ENCODE measurements around the gene COPB2. TPM values are rescaled to one million over a fixed set of nuclear protein-coding genes. Genes with fewer than 3 reads are reported as not detected.

The COPB2 gene
- total and polyA plus RNA-seq, 2 experiments from 2014 or later: 181 to 198 TPM

GRCh38 chr3:139346771-139347170, 42.7 kb downstream of the COPB2 start:
- no peaks in the 10 kb centered on the region for H3K9me3 ChIP-seq (ENCODE audit: low read depth)
- in situ Hi-C loops (cut with MboI): loop anchor here (25.0 kb wide), 1 partner anchor 634 kb away; no protein-coding TSS in a partner anchor

GRCh38 chr3:139343895-139344856, 45.3 kb downstream of the COPB2 start, which contains the start of gene MRPS22:
MRPS22 (plus strand) TSS chr3:139344020; CDS start chr3:139344027, 7 bp downstream.
- Histone ChIP-seq H2AFZ (peak within 1 kb of the TSS; percentile 92), H3K79me2 (ENCODE audit: insufficient read depth) (peaks cover 51% of the 10 kb centered on the region), H4K20me1 (ENCODE audit: insufficient read depth) (no peaks in the 10 kb centered on the region), H3K27ac (peak within 1 kb of the TSS; percentile 85), H3K9me3 (ENCODE audit: low read depth) (no peaks in the 10 kb centered on the region), H3K9me2 (ENCODE audit: insufficient read depth) (no peaks in the 10 kb centered on the region), H3K27me3 (replicated peaks; ENCODE audit: insufficient read depth) (no peaks in the 10 kb centered on the region), H3K4me1 (ENCODE audit: insufficient read depth) (peaks cover 19% of the 10 kb centered on the region), H3K4me2 (ENCODE audit: unreplicated experiment) (peak within 1 kb of the TSS; percentile 90), H3K4me3 (peak within 1 kb of the TSS; percentile 85), H3F3A (ENCODE audit: insufficient read depth) (peaks cover 7% of the 10 kb centered on the region; the same call in 1 of the 2 replicates), H3K9ac (peak within 1 kb of the TSS; percentile 93), H3K36me3 (ENCODE audit: low read depth) (peaks cover 15% of the 10 kb centered on the region)
- TF ChIP-seq EZH2 (IDR thresholded peaks at IDR 0.05; ENCODE audit: insufficient read depth, poor library complexity, severe bottlenecking) (no peak), EZH2phosphoT487 (IDR thresholded peaks at IDR 0.05; ENCODE audit: insufficient read depth, low read depth) (no peak)
- WGBS, 2 experiments (ENCODE audit: low coverage in 1 of 2, low lambda C conversion rate in 2 of 2, missing lambda C conversion rate in 2 of 2): 0 to 1% methylated on average over 36 to 37 of the region's 37 CpGs
- peak; percentile 96 for DNase-seq
- in situ Hi-C loops (cut with MboI): loop anchor here (25.0 kb wide), 1 partner anchor 632 kb away; no protein-coding TSS in a partner anchor

More at GRCh38 chr3:139346771-139347170, 42.7 kb downstream of the COPB2 start:
- Histone ChIP-seq H3K9ac (no peak overlapping the region), H3F3A (ENCODE audit: insufficient read depth) (peaks cover 22% of the 10 kb centered on the region), H3K4me1 (ENCODE audit: insufficient read depth) (peaks cover 15% of the 10 kb centered on the region), H3K9me2 (ENCODE audit: insufficient read depth) (no peaks in the 10 kb centered on the region), H4K20me1 (ENCODE audit: insufficient read depth) (no peaks in the 10 kb centered on the region), H3K79me2 (ENCODE audit: insufficient read depth) (peaks cover 55% of the 10 kb centered on the region), H3K4me2 (ENCODE audit: unreplicated experiment) (no peak overlapping the region), H2AFZ (no peak overlapping the region), H3K4me3 (no peak overlapping the region), H3K27ac (no peak overlapping the region), H3K27me3 (replicated peaks; ENCODE audit: insufficient read depth) (no peaks in the 10 kb centered on the region), H3K36me3 (ENCODE audit: low read depth) (peaks cover 34% of the 10 kb centered on the region)
- no peak for DNase-seq
- WGBS, 2 experiments (ENCODE audit: low coverage in 1 of 2, low lambda C conversion rate in 2 of 2, missing lambda C conversion rate in 2 of 2): 68 to 72% methylated on average over 2 of the region's 2 CpGs
- no peak for TF ChIP-seq EZH2phosphoT487 (IDR thresholded peaks at IDR 0.05; ENCODE audit: insufficient read depth, low read depth)
- no peak for TF ChIP-seq EZH2 (IDR thresholded peaks at IDR 0.05; ENCODE audit: insufficient read depth, poor library complexity, severe bottlenecking)

GRCh38 chr3:139342054-139342453, 47.4 kb downstream of the COPB2 start:
- Histone ChIP-seq H3K27ac (no peak overlapping the region), H3K27me3 (replicated peaks; ENCODE audit: insufficient read depth) (no peaks in the 10 kb centered on the region), H2AFZ (no peak overlapping the region), H3K9me2 (ENCODE audit: insufficient read depth) (no peaks in the 10 kb centered on the region), H3K4me2 (ENCODE audit: unreplicated experiment) (no peak overlapping the region), H4K20me1 (ENCODE audit: insufficient read depth) (no peaks in the 10 kb centered on the region), H3K4me1 (ENCODE audit: insufficient read depth) (peaks cover 23% of the 10 kb centered on the region), H3K9ac (no peak overlapping the region), H3F3A (ENCODE audit: insufficient read depth) (no peaks in the 10 kb centered on the region), H3K36me3 (ENCODE audit: low read depth) (no peaks in the 10 kb centered on the region), H3K9me3 (ENCODE audit: low read depth) (no peaks in the 10 kb centered on the region), H3K79me2 (ENCODE audit: insufficient read depth) (peaks cover 32% of the 10 kb centered on the region), H3K4me3 (no peak overlapping the region)
- in situ Hi-C loops (cut with MboI): loop anchor here (25.0 kb wide), 1 partner anchor 630 kb away; no protein-coding TSS in a partner anchor
- no peak for TF ChIP-seq EZH2phosphoT487 (IDR thresholded peaks at IDR 0.05; ENCODE audit: insufficient read depth, low read depth)
- no peak for DNase-seq

- no peaks in the 10 kb centered on the region for H3K27me3 ChIP-seq (replicated peaks; ENCODE audit: insufficient read depth)
- H3K4me3 ChIP-seq: no peak overlapping the region
- no peak for DNase-seq
- H3K9ac ChIP-seq: no peak overlapping the region
- in situ Hi-C loops (cut with MboI): loop anchor here (25.0 kb wide), 1 partner anchor 628 kb away; no protein-coding TSS in a partner anchor
- H3K36me3 ChIP-seq (ENCODE audit: low read depth): no peaks in the 10 kb centered on the region
- no peak for TF ChIP-seq EZH2 (IDR thresholded peaks at IDR 0.05; ENCODE audit: insufficient read depth, poor library complexity, severe bottlenecking)
- TF ChIP-seq EZH2phosphoT487 (IDR thresholded peaks at IDR 0.05; ENCODE audit: insufficient read depth, low read depth): no peak
- H3K9me3 ChIP-seq (ENCODE audit: low read depth): no peaks in the 10 kb centered on the region
- no peaks in the 10 kb centered on the region for H3K9me2 ChIP-seq (ENCODE audit: insufficient read depth)
- H3K79me2 ChIP-seq (ENCODE audit: insufficient read depth): peaks cover 19% of the 10 kb centered on the region
- H4K20me1 ChIP-seq (ENCODE audit: insufficient read depth): no peaks in the 10 kb centered on the region
- no peak overlapping the region for H3K27ac ChIP-seq
- no peaks in the 10 kb centered on the region for H3F3A ChIP-seq (ENCODE audit: insufficient read depth)
- no peak overlapping the region for H2AFZ ChIP-seq
- peaks cover 19% of the 10 kb centered on the region for H3K4me1 ChIP-seq (ENCODE audit: insufficient read depth)
- H3K4me2 ChIP-seq (ENCODE audit: unreplicated experiment): no peak overlapping the region
Measured at GRCh38 chr3:139340784-139341183, 48.7 kb downstream of the COPB2 start.

Measured in GM23248 (cell line).